ENCODE measurements around the gene SEC61A1.

Gene SEC61A1

GRCh38 chr3:128073185-128073725 lies 21.0 kb downstream of the SEC61A1 start:
- TF ChIP-seq, protein P1, sequence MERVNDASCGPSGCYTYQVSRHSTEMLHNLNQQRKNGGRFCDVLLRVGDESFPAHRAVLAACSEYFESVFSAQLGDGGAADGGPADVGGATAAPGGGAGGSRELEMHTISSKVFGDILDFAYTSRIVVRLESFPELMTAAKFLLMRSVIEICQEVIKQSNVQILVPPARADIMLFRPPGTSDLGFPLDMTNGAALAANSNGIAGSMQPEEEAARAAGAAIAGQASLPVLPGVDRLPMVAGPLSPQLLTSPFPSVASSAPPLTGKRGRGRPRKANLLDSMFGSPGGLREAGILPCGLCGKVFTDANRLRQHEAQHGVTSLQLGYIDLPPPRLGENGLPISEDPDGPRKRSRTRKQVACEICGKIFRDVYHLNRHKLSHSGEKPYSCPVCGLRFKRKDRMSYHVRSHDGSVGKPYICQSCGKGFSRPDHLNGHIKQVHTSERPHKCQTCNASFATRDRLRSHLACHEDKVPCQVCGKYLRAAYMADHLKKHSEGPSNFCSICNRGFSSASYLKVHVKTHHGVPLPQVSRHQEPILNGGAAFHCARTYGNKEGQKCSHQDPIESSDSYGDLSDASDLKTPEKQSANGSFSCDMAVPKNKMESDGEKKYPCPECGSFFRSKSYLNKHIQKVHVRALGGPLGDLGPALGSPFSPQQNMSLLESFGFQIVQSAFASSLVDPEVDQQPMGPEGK (CRISPR knock-in tag; IDR thresholded peaks at IDR 0.05; ENCODE audit: borderline replicate concordance) = no peak
- no peak for TF ChIP-seq ZFP30 (CRISPR knock-in tag; IDR thresholded peaks at IDR 0.05)
- no peak for TF ChIP-seq SNAI2 (CRISPR knock-in tag; IDR thresholded peaks at IDR 0.05)
- no peak for TF ChIP-seq PPARA (CRISPR knock-in tag; IDR thresholded peaks at IDR 0.05; ENCODE audit: borderline replicate concordance)
- TF ChIP-seq RARB (CRISPR knock-in tag; IDR thresholded peaks at IDR 0.05) = no peak
- TF ChIP-seq ESRRG (CRISPR knock-in tag; IDR thresholded peaks at IDR 0.05) = no peak
- no peak; the same call in 2 of the 3 replicates for ATAC-seq

DNA sequence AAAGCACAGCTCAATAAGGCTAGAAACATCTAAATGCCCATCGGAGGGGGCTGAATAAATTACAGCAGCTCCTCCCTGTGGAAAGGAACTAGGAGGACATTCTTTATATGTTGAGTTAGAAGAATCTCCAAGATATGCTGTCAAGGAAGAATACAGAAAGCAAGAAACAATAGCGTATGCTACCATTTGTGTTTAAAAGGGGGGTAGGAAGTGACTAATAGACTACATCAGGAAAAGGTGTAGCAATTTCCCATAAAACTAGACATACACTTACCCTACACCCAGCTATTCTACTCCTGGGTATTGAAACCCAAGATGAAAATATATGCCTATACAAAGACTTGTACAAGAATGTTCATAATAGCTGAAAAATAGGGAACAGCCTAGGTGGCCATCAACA lies 21.6 kb downstream of the SEC61A1 start:
- no peak for ATAC-seq
- TF ChIP-seq ZFP30 (CRISPR knock-in tag; IDR thresholded peaks at IDR 0.05) (no peak), TCF4 (CRISPR knock-in tag; IDR thresholded peaks at IDR 0.05; ENCODE audit: borderline replicate concordance) (no peak), PPARA (CRISPR knock-in tag; IDR thresholded peaks at IDR 0.05; ENCODE audit: borderline replicate concordance) (no peak), ZNF565 (CRISPR knock-in tag; conservative IDR thresholded peaks at IDR 0.05; ENCODE audit: low read depth) (no peak), TOX (CRISPR knock-in tag; IDR thresholded peaks at IDR 0.05; ENCODE audit: borderline replicate concordance) (no peak), ZFP3 (CRISPR knock-in tag; IDR thresholded peaks at IDR 0.05) (no peak; the same call in 1 of the 2 replicates), OSR1 (CRISPR knock-in tag; IDR thresholded peaks at IDR 0.05) (no peak), TSHZ2 (CRISPR knock-in tag; IDR thresholded peaks at IDR 0.05) (no peak), ESRRG (CRISPR knock-in tag; IDR thresholded peaks at IDR 0.05) (no peak), ISL1 (CRISPR knock-in tag; IDR thresholded peaks at IDR 0.05) (no peak), ARNTL (CRISPR knock-in tag; IDR thresholded peaks at IDR 0.05; ENCODE audit: borderline replicate concordance, low read depth) (no peak), SNAI2 (CRISPR knock-in tag; IDR thresholded peaks at IDR 0.05) (no peak), GLIS3 (CRISPR knock-in tag; IDR thresholded peaks at IDR 0.05) (no peak), POU6F1 (CRISPR knock-in tag; IDR thresholded peaks at IDR 0.05; ENCODE audit: borderline replicate concordance, low read depth) (no peak)

- no peak for ATAC-seq
- TF ChIP-seq TSHZ2 (CRISPR knock-in tag; IDR thresholded peaks at IDR 0.05) (no peak), CSDC2 (CRISPR knock-in tag; IDR thresholded peaks at IDR 0.05) (no peak), OSR1 (CRISPR knock-in tag; IDR thresholded peaks at IDR 0.05) (no peak), ARNTL (CRISPR knock-in tag; IDR thresholded peaks at IDR 0.05; ENCODE audit: borderline replicate concordance, low read depth) (no peak), ZFP3 (CRISPR knock-in tag; IDR thresholded peaks at IDR 0.05) (no peak), TOX (CRISPR knock-in tag; IDR thresholded peaks at IDR 0.05; ENCODE audit: borderline replicate concordance) (no peak), ZNF8 (CRISPR knock-in tag; IDR thresholded peaks at IDR 0.05) (no peak), ZFP30 (CRISPR knock-in tag; IDR thresholded peaks at IDR 0.05) (no peak), ZNF565 (CRISPR knock-in tag; conservative IDR thresholded peaks at IDR 0.05; ENCODE audit: low read depth) (no peak), BACH2 (CRISPR knock-in tag; IDR thresholded peaks at IDR 0.05; ENCODE audit: borderline replicate concordance) (no peak), ZNF70 (CRISPR knock-in tag; IDR thresholded peaks at IDR 0.05) (no peak), SNAI2 (CRISPR knock-in tag; IDR thresholded peaks at IDR 0.05) (no peak), ESRRG (CRISPR knock-in tag; IDR thresholded peaks at IDR 0.05) (no peak), GLIS3 (CRISPR knock-in tag; IDR thresholded peaks at IDR 0.05) (no peak), TCF4 (CRISPR knock-in tag; IDR thresholded peaks at IDR 0.05; ENCODE audit: borderline replicate concordance) (no peak)
- TF ChIP-seq, protein P2, sequence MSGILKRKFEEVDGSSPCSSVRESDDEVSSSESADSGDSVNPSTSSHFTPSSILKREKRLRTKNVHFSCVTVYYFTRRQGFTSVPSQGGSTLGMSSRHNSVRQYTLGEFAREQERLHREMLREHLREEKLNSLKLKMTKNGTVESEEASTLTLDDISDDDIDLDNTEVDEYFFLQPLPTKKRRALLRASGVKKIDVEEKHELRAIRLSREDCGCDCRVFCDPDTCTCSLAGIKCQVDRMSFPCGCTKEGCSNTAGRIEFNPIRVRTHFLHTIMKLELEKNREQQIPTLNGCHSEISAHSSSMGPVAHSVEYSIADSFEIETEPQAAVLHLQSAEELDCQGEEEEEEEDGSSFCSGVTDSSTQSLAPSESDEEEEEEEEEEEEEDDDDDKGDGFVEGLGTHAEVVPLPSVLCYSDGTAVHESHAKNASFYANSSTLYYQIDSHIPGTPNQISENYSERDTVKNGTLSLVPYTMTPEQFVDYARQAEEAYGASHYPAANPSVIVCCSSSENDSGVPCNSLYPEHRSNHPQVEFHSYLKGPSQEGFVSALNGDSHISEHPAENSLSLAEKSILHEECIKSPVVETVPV (CRISPR knock-in tag; IDR thresholded peaks at IDR 0.05) = no peak
- TF ChIP-seq, protein P3, sequence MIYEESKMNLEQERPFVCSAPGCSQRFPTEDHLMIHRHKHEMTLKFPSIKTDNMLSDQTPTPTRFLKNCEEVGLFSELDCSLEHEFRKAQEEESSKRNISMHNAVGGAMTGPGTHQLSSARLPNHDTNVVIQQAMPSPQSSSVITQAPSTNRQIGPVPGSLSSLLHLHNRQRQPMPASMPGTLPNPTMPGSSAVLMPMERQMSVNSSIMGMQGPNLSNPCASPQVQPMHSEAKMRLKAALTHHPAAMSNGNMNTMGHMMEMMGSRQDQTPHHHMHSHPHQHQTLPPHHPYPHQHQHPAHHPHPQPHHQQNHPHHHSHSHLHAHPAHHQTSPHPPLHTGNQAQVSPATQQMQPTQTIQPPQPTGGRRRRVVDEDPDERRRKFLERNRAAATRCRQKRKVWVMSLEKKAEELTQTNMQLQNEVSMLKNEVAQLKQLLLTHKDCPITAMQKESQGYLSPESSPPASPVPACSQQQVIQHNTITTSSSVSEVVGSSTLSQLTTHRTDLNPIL (CRISPR knock-in tag; IDR thresholded peaks at IDR 0.05; ENCODE audit: low read depth) = no peak
Observed at GRCh38 chr3:128074851-128075521, 22.7 kb downstream of the SEC61A1 start.

Data from SK-N-SH treated with all-trans-retinoic acid at 6 μM for 48 hours (cell line).